Loucy (cell line): ENCODE results near the gene PLSCR1.

ENCODE experiments used
- EZH2phosphoT487 ChIP-seq: fragments of 200-600 bp; IDR thresholded peaks from 2 replicates; pipeline ENCODE4 v1.6.1; 2018; ENCODE audit warnings: antibody characterized with exemption, mild to moderate bottlenecking, moderate library complexity, borderline replicate concordance
- TF ChIP-seq, protein P1 (sequence below): fragments of 200-600 bp; sonication (generic); conservative IDR thresholded peaks from 2 replicates; pipeline ENCODE4 v1.5.1; 2014; ENCODE audit warnings: mild to moderate bottlenecking, antibody characterized with exemption, low read length

DNA sequence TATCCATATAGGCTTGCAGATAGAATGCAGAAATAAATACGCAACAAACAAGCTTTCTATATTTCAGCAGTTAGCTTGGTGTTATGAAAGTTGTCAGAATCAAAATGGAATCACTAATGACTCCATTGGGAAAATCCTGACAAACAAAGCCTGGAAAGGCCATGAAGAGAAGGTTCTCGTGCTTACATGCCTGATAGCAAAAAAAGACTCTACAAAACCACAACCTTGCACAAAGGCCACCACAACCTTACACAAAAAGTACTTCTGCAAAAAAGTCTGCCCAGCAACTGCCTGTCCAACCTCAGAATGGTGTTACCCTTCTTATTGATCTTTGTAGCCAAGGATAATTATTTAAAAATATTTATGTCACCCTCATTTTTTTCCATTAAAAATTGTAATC, 14.4 kb upstream of the PLSCR1 start:
- TF ChIP-seq, protein P1, sequence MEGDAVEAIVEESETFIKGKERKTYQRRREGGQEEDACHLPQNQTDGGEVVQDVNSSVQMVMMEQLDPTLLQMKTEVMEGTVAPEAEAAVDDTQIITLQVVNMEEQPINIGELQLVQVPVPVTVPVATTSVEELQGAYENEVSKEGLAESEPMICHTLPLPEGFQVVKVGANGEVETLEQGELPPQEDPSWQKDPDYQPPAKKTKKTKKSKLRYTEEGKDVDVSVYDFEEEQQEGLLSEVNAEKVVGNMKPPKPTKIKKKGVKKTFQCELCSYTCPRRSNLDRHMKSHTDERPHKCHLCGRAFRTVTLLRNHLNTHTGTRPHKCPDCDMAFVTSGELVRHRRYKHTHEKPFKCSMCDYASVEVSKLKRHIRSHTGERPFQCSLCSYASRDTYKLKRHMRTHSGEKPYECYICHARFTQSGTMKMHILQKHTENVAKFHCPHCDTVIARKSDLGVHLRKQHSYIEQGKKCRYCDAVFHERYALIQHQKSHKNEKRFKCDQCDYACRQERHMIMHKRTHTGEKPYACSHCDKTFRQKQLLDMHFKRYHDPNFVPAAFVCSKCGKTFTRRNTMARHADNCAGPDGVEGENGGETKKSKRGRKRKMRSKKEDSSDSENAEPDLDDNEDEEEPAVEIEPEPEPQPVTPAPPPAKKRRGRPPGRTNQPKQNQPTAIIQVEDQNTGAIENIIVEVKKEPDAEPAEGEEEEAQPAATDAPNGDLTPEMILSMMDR, result no peak
- no peak for TF ChIP-seq EZH2phosphoT487
